Neutrophil (primary cell): ENCODE results near the gene GUCY1B1.

Experiments used
- H3K27ac ChIP-seq: fragments of 200-600 bp; sonication (generic); 2 replicates; pipeline ENCODE4 v1.5.1; 2016; ENCODE audit warnings: mild to moderate bottlenecking, moderate library complexity
- H3K27me3 ChIP-seq: fragments of 200-600 bp; sonication (generic); 2 replicates; pipeline ENCODE4 v1.6.0; 2016; ENCODE audit warnings: mild to moderate bottlenecking
- H3K36me3 ChIP-seq: fragments of 200-600 bp; sonication (generic); 2 replicates; pipeline ENCODE4 v1.5.1; 2017
- H3K4me1 ChIP-seq, 2 experiments: fragments of 200-600 bp in 1 of 2; sonication (generic) in 1 of 2; 1 replicate in 1 of 2; 2 replicates in 1 of 2; pipeline versions ENCODE4 v1.5.1 to v1.6.1; 2013 to 2016; ENCODE audit warnings: low read depth in 1 of 2, low read length in 1 of 2, mild to moderate bottlenecking in 1 of 2, moderate library complexity in 1 of 2; ENCODE audit not compliant: control insufficient read depth in 1 of 2, insufficient read depth in 1 of 2
- H3K4me3 ChIP-seq, 2 experiments: fragments of 200-600 bp in 1 of 2; sonication (generic) in 1 of 2; 1 replicate in 1 of 2; 2 replicates in 1 of 2; pipeline ENCODE4 v1.5.1; 2013 to 2016; ENCODE audit warnings: low read depth in 1 of 2, low read length in 1 of 2, mild to moderate bottlenecking in 1 of 2, moderate library complexity in 1 of 2
- H3K9me3 ChIP-seq: fragments of 200-600 bp; sonication (generic); 2 replicates; pipeline ENCODE4 v1.5.1; 2016
- TF ChIP-seq, protein P1 (sequence below): fragments of 200-600 bp; sonication (generic); IDR thresholded peaks from 2 replicates; pipeline ENCODE4 v1.5.1; 2016; ENCODE audit warnings: antibody characterized with exemption

The GUCY1B1 gene

DNA sequence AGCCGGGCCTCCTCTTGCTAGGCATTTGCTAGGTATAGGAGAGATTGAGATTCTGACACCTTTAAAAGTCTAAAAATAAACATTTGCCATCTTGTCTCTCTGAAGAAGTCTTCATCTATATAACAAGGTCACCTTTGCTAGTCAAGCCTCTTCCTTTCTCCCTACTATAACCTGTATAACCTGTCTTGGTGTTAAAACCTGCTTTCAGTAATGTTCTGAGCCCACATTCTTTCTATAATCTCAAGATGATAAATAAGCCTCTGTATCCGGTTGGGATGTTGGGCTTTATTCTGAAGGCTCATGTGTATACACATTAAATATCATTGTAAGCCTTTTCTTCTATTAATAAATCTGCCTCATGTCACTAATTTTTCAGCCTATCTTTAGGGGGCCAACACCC lies 97.1 kb downstream of the GUCY1B1 start:
- H3K27ac ChIP-seq = no peak overlapping the region
- H3K4me3 ChIP-seq = no peak overlapping the region
- H3K36me3 ChIP-seq = no peaks in the 10 kb centered on the region
- TF ChIP-seq, protein P1, sequence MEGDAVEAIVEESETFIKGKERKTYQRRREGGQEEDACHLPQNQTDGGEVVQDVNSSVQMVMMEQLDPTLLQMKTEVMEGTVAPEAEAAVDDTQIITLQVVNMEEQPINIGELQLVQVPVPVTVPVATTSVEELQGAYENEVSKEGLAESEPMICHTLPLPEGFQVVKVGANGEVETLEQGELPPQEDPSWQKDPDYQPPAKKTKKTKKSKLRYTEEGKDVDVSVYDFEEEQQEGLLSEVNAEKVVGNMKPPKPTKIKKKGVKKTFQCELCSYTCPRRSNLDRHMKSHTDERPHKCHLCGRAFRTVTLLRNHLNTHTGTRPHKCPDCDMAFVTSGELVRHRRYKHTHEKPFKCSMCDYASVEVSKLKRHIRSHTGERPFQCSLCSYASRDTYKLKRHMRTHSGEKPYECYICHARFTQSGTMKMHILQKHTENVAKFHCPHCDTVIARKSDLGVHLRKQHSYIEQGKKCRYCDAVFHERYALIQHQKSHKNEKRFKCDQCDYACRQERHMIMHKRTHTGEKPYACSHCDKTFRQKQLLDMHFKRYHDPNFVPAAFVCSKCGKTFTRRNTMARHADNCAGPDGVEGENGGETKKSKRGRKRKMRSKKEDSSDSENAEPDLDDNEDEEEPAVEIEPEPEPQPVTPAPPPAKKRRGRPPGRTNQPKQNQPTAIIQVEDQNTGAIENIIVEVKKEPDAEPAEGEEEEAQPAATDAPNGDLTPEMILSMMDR = no peak
- no peaks in the 10 kb centered on the region for H3K4me1 ChIP-seq
- H3K9me3 ChIP-seq = no peaks in the 10 kb centered on the region
- no peaks in the 10 kb centered on the region for H3K27me3 ChIP-seq
